Large intestine (tissue), 3 donors: ENCODE data around the gene ALDOA. TPM values are rescaled to one million over a fixed set of nuclear protein-coding genes. Genes with fewer than 3 reads are reported as not detected.
"Not testable (repeated sequence)": the region's sequence is repeated elsewhere in the genome, so short reads cannot be mapped to it uniquely, and the experiment has no call there.

Experiments
- DNase-seq, 2 donors: peaks; one replicate each; pipeline versions ENCODE4 v3.0.0 to v3.0.0-alpha.2; 2013
- H3K27ac ChIP-seq: one replicate; pipeline ENCODE4 v1.5.1; 2013; ENCODE audit warnings: low read length
- H3K27me3 ChIP-seq: 2 replicates; pipeline ENCODE4 v1.6.1; 2013; ENCODE audit warnings: low read length; ENCODE audit not compliant: control insufficient read depth, insufficient read depth
- H3K36me3 ChIP-seq: 2 replicates; pipeline ENCODE4 v1.6.1; 2013; ENCODE audit warnings: low read length; ENCODE audit not compliant: control insufficient read depth, insufficient read depth
- H3K4me1 ChIP-seq: one replicate; pipeline ENCODE4 v1.6.1; 2013; ENCODE audit warnings: low read length; ENCODE audit not compliant: control insufficient read depth, insufficient read depth
- H3K4me3 ChIP-seq: one replicate; pipeline ENCODE4 v1.5.1; 2013; ENCODE audit warnings: low read length
- H3K9me3 ChIP-seq: one replicate; pipeline ENCODE4 v1.6.1; 2013; ENCODE audit warnings: mild to moderate bottlenecking, low read depth, low read length, moderate library complexity; ENCODE audit not compliant: control insufficient read depth
- WGBS: methylation state at CpG from one replicate; pipeline ENCODE4 v1.1.5; 2013; ENCODE audit warnings: low lambda C conversion rate; ENCODE audit not compliant: insufficient coverage; 5-methylcytosine and 5-hydroxymethylcytosine counted together
- polyA plus RNA-seq: library from polyadenylated mRNA; unstranded; fragments of 120-200 nt; gene quantifications from one replicate; pipeline ENCODE4 v1.2.1, GENCODE V29; 2013

ALDOA gene
- polyA plus RNA-seq, 1 donor, result 421 TPM

- no CpG with 5 or more reads among the region's 4 CpGs for WGBS
- peaks cover 41% of the 10 kb centered on the region for H3K36me3 ChIP-seq
- no peaks in the 10 kb centered on the region for H3K27me3 ChIP-seq
- no peak for DNase-seq
- peaks cover 7% of the 10 kb centered on the region for H3K4me1 ChIP-seq
- no peak overlapping the region for H3K27ac ChIP-seq
- H3K9me3 ChIP-seq, result no peaks in the 10 kb centered on the region
- H3K4me3 ChIP-seq, result no peak overlapping the region
Observed at GRCh38 chr16:30104090-30104489, 38.5 kb downstream of the ALDOA start.

- H3K27ac ChIP-seq, result no peak overlapping the region
- H3K36me3 ChIP-seq, result peaks cover 43% of the 10 kb centered on the region
- no peak overlapping the region for H3K4me3 ChIP-seq
- WGBS, result no CpG with 5 or more reads among the region's 6 CpGs
- H3K27me3 ChIP-seq, result no peaks in the 10 kb centered on the region
- H3K9me3 ChIP-seq, result no peaks in the 10 kb centered on the region
- H3K4me1 ChIP-seq, result peaks cover 7% of the 10 kb centered on the region
- DNase-seq, result peak in 1 of 2 donors; percentile 36
Observed at GRCh38 chr16:30104492-30104891, 38.9 kb downstream of the ALDOA start.

GRCh38 chr16:30108059-30108850, 42.7 kb downstream of the ALDOA start:
- Histone ChIP-seq H3K9me3 (peaks cover 3% of the 10 kb centered on the region), H3K4me1 (peaks cover 10% of the 10 kb centered on the region), H3K27me3 (no peaks in the 10 kb centered on the region), H3K27ac (no peak overlapping the region), H3K4me3 (no peak overlapping the region), H3K36me3 (peaks cover 79% of the 10 kb centered on the region)
- DNase-seq, result no peak
- WGBS, result no CpG with 5 or more reads among the region's 15 CpGs

- DNase-seq, result no peak
- H3K27ac ChIP-seq, result no peak overlapping the region
- H3K4me3 ChIP-seq, result no peak overlapping the region
- peaks cover 81% of the 10 kb centered on the region for H3K36me3 ChIP-seq
- peaks cover 25% of the 10 kb centered on the region for H3K4me1 ChIP-seq
- no peaks in the 10 kb centered on the region for H3K27me3 ChIP-seq
- WGBS, result no CpG with 5 or more reads among the region's 7 CpGs
- peaks cover 3% of the 10 kb centered on the region for H3K9me3 ChIP-seq
Observed at GRCh38 chr16:30110661-30111060, 45.1 kb downstream of the ALDOA start.

GRCh38 chr16:30112197-30113030, 46.9 kb downstream of the ALDOA start:
- peak in 1 of 2 donors; percentile 55 for DNase-seq
- Histone ChIP-seq H3K4me1 (peaks cover 42% of the 10 kb centered on the region), H3K27me3 (no peaks in the 10 kb centered on the region), H3K27ac (peak overlapping the region; percentile 45), H3K9me3 (peaks cover 3% of the 10 kb centered on the region), H3K4me3 (no peak overlapping the region), H3K36me3 (peaks cover 83% of the 10 kb centered on the region)
- no CpG with 5 or more reads among the region's 29 CpGs for WGBS

- H3K4me1 ChIP-seq, result peaks cover 45% of the 10 kb centered on the region
- peaks cover 84% of the 10 kb centered on the region for H3K36me3 ChIP-seq
- WGBS, result no CpG with 5 or more reads among the region's 20 CpGs
- peak in 1 of 2 donors; percentile 59 for DNase-seq
- peaks cover 3% of the 10 kb centered on the region for H3K9me3 ChIP-seq
- no peaks in the 10 kb centered on the region for H3K27me3 ChIP-seq
- peak within 1 kb of the TSS; percentile 45 for H3K27ac ChIP-seq
- H3K4me3 ChIP-seq, result no peak within 1 kb of the TSS
Observed at GRCh38 chr16:30113031-30113710, 47.6 kb downstream of the ALDOA start, which contains the start of gene GDPD3. Gene GDPD3 (minus strand): TSS chr16:30113537. CDS start chr16:30113478, 59 bp downstream.

- no CpG with 5 or more reads among the region's 20 CpGs for WGBS
- no peaks in the 10 kb centered on the region for H3K27me3 ChIP-seq
- peaks cover 51% of the 10 kb centered on the region for H3K4me1 ChIP-seq
- peaks cover 3% of the 10 kb centered on the region for H3K9me3 ChIP-seq
- no peak overlapping the region for H3K4me3 ChIP-seq
- peak overlapping the region; percentile 45 for H3K27ac ChIP-seq
- H3K36me3 ChIP-seq, result peaks cover 86% of the 10 kb centered on the region
- DNase-seq, result no peak
Observed at GRCh38 chr16:30113711-30114333, 48.3 kb downstream of the ALDOA start.

GRCh38 chr16:30114411-30114810, 48.9 kb downstream of the ALDOA start:
- no peak for DNase-seq
- WGBS, result no CpG with 5 or more reads among the region's 11 CpGs
- Histone ChIP-seq H3K9me3 (peaks cover 3% of the 10 kb centered on the region), H3K4me3 (no peak overlapping the region), H3K36me3 (peaks cover 89% of the 10 kb centered on the region), H3K4me1 (peaks cover 56% of the 10 kb centered on the region), H3K27ac (peak overlapping the region; percentile 88), H3K27me3 (no peaks in the 10 kb centered on the region)

GRCh38 chr16:30114833-30115232, 49.3 kb downstream of the ALDOA start:
- DNase-seq, H3K27me3 ChIP-seq, H3K9me3 ChIP-seq, H3K4me3 ChIP-seq: not testable (repeated sequence)
- H3K4me1 ChIP-seq, result peaks cover 60% of the 10 kb centered on the region
- no CpG with 5 or more reads among the region's 7 CpGs for WGBS
- H3K36me3 ChIP-seq, result peaks cover 88% of the 10 kb centered on the region
- H3K27ac ChIP-seq, result peak overlapping the region; percentile 88

GRCh38 chr16:30115238-30115637, 49.7 kb downstream of the ALDOA start:
- peaks cover 64% of the 10 kb centered on the region for H3K4me1 ChIP-seq
- H3K27ac ChIP-seq, result peak overlapping the region; percentile 88
- no peak overlapping the region for H3K4me3 ChIP-seq
- DNase-seq, result peak; percentile 95 to 98
- H3K36me3 ChIP-seq, result peaks cover 84% of the 10 kb centered on the region
- WGBS, result no CpG with 5 or more reads among the region's 7 CpGs
- peaks cover 3% of the 10 kb centered on the region for H3K9me3 ChIP-seq
- no peaks in the 10 kb centered on the region for H3K27me3 ChIP-seq
